H1 (cell line): ENCODE measurements around the gene AFF2. TPM values are rescaled to one million over a fixed set of nuclear protein-coding genes. Genes with fewer than 3 reads are reported as not detected.

Source experiments
- BCL11A ChIP-seq, 2 experiments: IDR thresholded peaks; one replicate each; pipeline ENCODE4 v1.6.1; 2011; ENCODE audit warnings: low read depth in 2 of 2, low read length in 2 of 2, mild to moderate bottlenecking in 2 of 2
- EZH2 ChIP-seq: fragments of 200-600 bp; sonication (generic); IDR thresholded peaks from 2 replicates; pipeline ENCODE4 v1.7.1; 2012; ENCODE audit warnings: low read depth, mild to moderate bottlenecking, moderate library complexity, low read length, inconsistent platforms; ENCODE audit not compliant: severe bottlenecking
- JUN ChIP-seq: IDR thresholded peaks from 2 replicates; pipeline ENCODE4 v1.6.1; 2011; ENCODE audit warnings: low read depth, mild to moderate bottlenecking, improper control_type of control experiment, low read length
- RFX5 ChIP-seq: IDR thresholded peaks from 2 replicates; pipeline ENCODE4 v1.6.1; 2011; ENCODE audit warnings: low read depth, low read length, improper control_type of control experiment, borderline replicate concordance
- SP2 ChIP-seq: IDR thresholded peaks from 2 replicates; pipeline ENCODE4 v1.6.1; 2012; ENCODE audit warnings: mild to moderate bottlenecking, low read length, inconsistent platforms
- TBP ChIP-seq: IDR thresholded peaks from 2 replicates; pipeline ENCODE4 v1.6.1; 2011; ENCODE audit warnings: low read depth, low read length, improper control_type of control experiment
- polyA plus RNA-seq, 7 experiments: library from polyadenylated mRNA; depleted of rRNA in 3 of 7; stranded (reverse) in 5 of 7; unstranded in 2 of 7; fragments of >200 nt in 5 of 7; fragments of 200-250 nt in 2 of 7; gene quantifications; 1 replicate in 5 of 7; 2 replicates in 1 of 7; 4 replicates in 1 of 7; pipeline versions ENCODE4 v1.2.1 to v1.2.3, GENCODE V29; 2011 to 2013; ENCODE audit warnings: missing spikeins in 2 of 7, mixed read lengths in 2 of 7
- total RNA-seq: library from RNA; stranded (reverse); fragmentation: NEBNext Ultra II Directional; extraction: Animal tissue kit (Norgen Biotek cat#: 25700); gene quantifications from 2 replicates; pipeline ENCODE4 v1.2.1, GENCODE V29; 2021

Gene AFF2
- total and polyA plus RNA-seq, 2 of the 8 experiments (the other 6 are each of a cell fraction or from before 2014, with no cell fraction given): 2.0 to 7.3 TPM

DNA sequence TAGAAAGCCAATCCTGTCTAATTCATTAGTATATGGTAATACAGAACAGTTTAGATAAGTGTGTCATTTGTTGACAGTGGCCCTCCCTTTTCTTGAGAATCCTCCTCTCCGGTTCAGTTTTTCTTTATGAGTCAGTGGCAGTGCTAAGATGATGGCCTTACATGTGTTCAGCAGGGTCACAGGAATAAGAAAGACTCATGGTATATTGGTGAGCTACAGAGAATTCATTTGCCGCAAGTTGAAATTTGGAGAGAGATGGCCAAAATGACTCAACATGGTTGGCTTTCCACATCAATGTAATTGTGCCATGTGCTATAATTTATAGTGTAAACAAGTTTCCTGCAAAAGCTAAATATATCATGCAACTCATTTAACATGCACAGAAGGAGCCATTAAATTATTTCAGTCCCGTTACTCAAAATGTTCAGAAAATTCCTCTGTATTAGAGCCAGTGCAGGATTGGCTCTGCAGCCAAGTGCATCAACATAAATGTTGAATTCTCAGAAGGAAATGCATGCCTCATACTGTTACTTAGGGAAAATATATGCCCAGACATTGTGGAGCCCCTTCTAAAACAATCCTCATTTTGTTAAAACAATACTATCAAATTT lies 374.3 kb downstream of the AFF2 start (continued):
- TF ChIP-seq EZH2 (no peak), JUN (no peak), TBP (no peak), BCL11A (IDR thresholded peaks at IDR 0.05; ENCODE audit: low read depth in 2 of 2, low read length in 2 of 2) (no peak), RFX5 (no peak), SP2 (no peak)
